DMS153 (cell line): ENCODE data around the gene MAN1A1.

Experiments
- DNase-seq: peaks from one replicate; lab custom pipeline; 2025; lab: John Stamatoyannopoulos, UW

MAN1A1 gene

DNA sequence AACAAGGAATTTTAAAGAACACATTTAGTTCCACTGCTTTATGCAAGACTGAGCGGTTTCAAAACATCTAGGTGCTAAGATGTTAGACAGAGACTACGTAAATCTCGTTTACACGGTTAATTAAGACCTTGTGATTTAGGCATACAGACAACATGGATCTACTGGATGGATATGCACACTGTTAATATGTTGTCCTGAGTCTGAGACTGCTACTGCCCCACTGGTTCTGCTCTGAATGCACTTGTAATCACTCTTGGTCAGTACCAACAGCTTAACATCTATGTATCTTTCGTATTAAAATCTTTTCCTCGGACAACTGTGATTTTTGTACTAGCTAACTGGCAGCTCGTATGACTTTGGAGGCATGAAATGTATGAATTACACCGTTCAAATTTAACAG lies 3.1 kb downstream of the MAN1A1 start:
- no peak for DNase-seq

DNA sequence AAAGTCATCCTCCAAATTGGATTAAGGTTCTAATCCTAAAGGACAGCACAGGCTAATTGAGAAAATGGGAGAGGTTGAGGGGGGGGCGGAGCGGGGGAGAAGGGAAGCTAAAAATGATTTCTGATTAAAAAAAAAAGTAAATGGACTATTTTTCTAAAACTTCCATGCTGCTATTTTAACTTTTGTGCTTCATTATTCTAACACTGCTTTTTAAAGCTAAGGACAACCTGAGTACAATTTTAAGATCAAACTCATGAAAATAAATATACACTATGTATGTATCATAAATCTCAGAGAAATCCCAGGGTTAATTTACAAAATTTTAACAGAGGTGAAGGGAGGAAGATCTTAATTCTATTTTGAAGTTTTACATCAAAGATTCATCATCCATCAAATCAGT lies 4.4 kb downstream of the MAN1A1 start:
- no peak for DNase-seq

DNA sequence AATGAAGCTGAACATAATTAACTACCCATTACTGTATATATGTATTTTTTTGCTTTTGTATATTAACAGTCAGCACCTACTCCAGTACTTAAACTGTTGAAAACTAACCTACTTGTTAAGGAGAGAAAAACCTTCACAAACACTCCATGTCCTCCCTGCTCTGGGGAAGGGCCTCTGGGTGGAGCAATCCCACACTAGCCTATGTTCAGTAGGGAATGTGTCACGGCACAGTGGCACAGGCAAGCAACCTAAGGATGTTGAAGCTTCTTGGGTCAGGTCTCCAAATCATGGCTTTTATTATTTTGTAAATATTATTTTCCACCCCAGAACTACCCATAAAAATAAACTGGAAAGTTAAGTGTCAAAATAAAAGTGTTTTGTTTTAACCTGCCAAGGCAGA lies 5.3 kb downstream of the MAN1A1 start:
- no peak for DNase-seq

DNA sequence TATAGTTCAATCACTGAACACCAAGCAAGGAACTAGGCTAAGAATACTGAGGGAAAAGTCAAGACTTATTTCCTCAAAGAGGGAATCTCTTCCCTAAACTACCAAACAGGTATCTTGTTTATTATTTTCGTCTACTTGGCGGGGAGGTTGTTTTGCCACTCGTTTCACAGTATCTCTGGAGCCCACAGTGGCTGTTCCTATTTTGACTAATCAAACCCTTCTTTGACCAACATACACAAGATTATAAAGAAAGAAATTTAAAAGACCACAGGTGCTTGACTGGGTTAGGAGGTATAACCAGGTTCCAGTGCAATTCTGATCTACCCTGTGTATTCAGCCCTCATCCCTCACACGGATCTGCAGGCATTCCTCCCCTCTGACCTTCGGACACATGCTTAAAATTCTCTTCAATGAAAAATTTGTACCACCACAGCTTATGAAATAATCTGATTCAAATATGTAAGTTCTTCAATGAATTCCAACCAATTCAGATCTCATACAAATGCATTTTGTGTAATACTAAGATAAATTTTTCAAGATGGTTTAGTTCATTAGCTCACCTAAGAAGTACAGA lies 5.9 kb downstream of the MAN1A1 start:
- no peak for DNase-seq

DNA sequence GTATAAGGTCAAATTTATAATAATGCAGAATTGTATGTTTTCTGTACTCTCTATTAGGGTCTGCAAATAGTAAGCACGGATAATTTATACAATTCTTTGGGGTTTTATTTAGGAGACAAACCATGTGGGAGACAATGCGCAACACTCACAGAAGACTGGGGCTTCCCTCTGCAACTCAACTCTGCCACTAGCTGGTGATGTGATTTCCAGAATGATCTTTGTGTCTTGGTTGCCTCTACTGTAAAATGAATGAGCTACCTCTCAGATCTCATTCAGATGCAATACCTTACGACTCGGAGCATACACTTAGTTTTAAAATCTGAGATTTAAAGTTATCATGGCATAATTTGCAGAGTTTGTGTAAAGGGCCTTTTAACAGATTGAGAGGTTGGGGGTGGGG lies 6.4 kb downstream of the MAN1A1 start:
- no peak for DNase-seq

DNA sequence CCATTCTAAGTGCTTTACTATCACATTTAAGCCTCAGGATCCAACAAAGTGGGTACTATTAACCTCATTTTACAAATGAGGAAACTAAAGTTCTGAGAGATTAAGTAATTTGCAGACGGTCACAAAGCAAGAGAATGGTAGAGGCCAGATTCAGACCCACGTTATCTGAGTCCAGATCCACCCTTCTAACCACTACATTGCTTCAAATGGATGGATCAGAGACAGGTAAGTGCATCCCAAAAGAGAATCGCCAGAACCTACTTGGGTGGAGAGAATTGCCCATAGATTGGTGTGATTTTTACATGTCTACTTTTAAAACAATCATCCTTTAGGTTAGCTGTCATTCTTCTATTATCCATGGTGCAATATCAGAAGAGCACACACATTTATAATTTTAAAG lies 7.1 kb downstream of the MAN1A1 start:
- no peak for DNase-seq

DNA sequence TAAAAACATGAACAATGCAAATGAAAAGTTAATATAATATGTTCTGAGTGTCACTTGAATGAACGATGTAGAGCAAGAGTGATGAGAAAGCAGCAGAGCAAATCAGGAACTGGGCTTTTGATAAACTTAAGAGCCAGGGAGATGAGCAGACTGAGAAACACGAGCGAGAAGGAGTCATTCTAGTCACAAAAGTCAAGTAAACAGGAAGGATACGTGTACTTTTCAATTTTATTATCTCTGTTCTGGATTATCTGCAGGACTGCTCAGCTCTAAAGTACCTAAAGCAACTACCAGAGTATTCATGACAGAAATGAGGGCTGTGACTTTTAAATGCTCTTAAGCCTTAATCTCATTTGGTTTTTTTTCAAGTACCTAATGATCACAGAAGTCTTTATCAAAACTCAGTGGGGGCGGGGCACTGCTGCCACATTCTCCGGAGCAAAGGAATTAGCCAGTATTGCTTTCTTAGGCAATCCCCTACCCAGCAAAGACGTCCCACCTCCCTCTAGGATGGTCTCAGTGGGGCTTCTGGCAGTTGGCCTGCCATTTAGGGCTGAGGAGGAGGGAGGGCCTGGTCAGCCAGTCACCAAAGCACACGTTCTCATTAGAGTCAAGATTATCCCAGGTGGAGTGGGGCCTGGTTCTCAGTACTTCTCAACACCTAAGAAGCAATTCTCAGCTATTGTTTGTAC lies 8.6 kb downstream of the MAN1A1 start:
- DNase-seq: no peak

DNA sequence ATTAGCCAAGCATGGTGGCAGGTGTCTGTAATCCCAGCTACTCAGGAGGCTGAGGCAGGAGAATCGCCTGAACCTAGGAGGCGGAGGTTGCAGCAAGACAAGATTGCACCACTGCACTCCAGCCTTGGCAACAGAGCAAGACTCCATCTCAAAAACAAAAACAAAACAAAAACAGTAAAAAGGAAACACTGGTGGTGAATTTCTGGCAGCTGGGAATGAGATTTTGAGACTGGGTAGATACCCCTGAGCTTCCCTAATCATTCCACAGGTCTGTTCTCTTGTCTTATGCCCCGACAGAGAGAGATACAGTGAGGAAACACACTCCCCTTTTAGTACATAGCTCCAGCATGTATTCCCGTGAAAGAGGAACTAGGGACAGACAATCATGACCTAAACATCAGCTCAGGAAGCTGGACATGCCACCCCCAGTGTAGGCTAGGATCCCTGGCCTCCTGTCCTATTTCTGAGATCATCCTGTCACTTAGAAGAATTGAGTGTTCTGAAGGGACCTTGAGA lies 9.6 kb downstream of the MAN1A1 start:
- no peak for DNase-seq

DNA sequence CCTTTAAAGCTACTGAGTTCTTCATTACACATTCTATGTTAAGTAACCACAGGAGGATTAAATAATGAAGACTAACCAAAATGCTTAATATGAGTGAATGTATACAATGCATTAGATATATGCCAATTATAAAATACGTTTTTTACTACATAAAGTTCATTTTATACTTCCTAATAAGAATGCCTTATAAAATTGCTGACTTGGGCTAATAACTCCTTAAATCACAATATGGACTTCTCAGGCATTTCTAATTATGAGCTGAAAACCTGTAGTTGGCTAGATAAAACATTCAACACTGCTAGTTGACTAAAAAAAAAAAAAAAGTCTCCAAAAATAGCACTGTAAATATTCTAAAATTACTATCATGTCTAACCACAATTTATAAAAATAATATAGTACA lies 11.8 kb downstream of the MAN1A1 start:
- DNase-seq: no peak

DNA sequence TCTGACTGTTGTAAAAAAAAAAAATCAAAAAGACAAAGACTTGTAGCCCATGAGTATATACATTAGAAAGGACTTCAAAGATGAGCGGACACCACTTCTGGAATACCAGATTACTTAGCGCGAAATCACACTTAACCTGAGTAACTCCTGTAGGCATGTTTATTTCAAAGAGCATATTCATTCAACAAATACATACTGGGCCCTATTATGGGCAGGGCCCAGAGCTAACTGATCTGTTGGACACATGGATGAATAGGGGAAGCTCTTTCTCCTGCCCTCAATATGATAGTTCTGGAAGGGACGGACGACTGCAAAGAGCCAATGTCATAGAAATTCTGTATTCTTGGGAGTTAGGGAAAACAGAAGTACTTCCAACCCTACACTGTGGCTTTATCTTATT lies 12.3 kb downstream of the MAN1A1 start:
- DNase-seq: no peak

DNA sequence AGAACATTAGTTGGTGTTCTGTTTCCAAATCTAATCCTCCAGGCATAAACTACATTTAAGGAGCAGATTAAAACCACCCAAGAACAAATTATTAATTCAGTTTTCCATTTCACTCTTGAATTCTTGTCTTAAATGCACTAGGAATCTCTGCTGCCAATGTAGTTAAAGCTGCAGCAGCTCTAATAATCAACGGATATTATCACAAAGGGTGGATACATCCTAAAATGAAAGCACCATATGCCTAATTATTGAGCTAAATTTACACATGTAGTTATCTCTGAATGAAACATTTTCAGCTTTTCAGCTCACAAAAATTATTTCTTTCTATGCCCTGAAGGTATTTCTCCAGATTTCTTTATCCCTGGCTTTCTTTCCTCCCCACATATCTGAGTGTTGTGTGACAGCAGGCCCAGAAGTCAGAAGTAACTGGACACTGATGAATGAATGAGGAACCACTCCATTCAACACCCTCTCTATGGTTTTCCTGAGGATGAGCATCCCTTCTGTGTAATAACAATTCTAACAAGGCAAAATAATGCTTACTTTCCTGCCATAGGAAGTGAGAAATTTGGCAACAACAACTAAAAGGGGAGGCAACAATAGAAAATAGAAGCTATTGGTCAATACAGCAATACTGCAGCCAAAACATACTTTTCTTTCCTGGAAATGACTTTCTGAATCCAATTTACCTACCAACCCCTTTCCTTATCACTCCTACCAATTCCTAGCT lies 14.9 kb downstream of the MAN1A1 start:
- no peak for DNase-seq

DNA sequence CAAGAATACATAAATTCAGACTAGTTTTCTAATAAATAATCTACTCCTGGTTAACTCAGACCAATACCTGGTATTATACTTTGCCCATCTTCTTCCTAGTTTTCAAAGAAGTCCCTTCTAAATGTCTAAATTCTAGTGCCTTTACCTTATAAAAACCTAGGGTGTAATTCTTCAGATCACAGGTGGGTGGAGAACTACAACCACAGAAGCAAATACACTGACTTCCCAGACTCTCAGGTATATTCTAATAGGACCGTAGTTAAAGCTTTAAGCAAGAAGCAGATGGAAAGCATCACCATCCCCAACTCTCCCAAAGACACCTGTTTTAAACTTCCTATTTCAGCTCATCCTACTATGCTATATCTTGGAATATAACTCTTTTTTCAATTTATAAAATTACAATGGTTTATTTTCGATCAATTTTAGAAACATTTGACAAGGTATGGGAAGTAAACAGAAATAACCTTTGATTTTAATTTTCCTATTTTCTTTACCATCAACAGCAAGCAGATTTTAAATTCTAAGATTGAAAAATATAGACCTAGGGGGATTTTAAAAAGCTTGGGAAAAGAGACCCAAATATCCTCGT lies 15.8 kb downstream of the MAN1A1 start:
- peak; percentile 23 for DNase-seq

DNA sequence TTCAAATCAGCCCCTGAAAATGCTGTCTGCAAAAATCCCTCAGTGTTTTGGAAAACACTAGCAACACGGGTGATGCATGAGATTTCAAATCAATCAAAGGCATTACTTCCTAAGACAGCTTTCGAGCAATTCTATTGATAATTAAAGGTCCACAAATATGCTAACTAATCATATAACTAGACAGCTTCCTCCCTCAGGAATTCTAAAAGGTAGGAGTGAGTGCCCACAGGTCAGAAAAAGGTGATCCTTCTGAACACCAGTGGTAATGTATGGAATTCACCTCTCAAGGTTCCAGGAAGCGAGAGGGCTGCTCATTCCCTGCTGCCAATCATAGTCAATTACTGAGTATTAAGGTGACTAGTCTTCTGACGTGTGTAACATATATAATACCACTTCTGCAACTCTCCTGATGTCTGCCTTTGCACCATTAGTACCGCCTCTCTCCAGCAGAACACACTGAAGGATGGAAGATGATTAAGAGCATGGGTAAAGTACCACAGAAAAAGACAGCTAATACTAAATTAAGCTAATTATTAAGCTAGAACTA lies 16.4 kb downstream of the MAN1A1 start:
- DNase-seq: no peak

DNA sequence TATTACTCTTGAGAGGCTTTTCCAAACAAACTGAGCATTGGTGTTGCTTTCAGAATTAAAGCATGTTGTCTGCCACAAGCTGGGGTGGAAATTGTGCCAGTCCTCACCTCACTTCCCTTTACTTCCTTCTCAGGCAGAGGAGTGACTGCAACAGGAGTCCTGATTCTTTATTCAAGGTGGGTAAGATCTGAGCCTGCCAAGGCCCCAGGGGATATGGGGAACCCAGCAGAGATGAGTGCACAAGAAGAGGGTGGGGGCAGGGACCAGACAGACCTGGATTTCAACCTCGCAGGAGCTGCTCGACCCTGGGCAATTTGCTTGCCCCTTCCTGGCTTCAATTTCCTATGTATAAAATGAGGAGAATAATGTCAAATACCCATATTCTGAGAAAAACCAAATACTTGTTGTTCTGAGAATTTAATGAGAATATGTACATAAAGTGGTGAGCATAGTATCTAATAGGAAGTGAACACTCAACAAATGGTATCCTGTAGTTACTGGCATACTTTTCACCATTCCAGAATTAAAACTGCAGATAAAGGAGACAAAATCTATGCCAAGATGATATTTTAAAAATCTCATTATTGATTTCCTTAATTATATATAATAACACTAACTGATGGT lies 17.8 kb downstream of the MAN1A1 start:
- DNase-seq: no peak

DNA sequence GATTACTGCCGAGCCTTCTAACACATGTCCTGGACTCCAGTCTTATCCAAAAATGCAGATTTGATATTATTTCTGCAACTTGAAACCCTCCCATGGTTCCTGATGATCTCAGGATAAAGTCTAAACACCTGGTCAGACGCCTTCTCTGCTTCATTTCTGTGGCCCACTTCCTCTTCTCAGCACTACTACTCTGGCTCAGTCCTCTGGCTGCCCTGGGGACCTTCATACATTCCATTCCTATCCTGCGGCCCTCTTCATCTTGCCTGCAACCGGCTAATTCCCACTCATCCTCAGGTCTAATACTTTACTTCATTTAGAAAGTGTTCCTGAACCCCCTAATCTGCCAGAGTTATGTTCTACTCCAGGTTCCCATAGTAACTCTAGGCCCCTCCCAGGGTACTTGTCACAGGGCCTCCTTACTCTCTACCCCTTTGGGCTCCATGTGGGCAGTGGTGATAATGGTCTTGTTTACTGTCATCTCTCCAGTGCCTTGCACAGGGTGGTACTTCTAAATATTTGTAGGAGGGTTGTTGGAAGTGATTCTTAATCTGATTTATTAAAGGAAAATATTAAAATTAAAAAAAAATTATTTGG lies 18.9 kb downstream of the MAN1A1 start:
- DNase-seq: no peak

DNA sequence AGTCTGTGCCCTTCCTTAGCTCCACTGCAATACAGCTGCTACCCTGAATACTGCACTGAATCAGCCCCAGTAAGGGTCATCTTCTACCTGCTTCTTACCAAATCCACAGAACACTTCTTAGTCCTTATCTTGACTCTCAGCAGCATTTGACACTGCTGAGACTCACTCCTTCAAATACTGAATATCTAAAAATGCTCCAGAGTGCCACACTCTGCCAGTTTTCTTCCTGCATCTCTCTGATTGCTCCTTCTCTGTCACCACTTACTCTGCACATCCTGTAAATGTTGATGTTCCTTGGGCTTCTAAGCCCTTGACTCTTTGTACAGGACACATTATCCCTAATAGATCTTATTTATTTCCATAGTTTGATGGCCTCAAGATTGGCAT lies 19.8 kb downstream of the MAN1A1 start:
- no peak for DNase-seq

DNA sequence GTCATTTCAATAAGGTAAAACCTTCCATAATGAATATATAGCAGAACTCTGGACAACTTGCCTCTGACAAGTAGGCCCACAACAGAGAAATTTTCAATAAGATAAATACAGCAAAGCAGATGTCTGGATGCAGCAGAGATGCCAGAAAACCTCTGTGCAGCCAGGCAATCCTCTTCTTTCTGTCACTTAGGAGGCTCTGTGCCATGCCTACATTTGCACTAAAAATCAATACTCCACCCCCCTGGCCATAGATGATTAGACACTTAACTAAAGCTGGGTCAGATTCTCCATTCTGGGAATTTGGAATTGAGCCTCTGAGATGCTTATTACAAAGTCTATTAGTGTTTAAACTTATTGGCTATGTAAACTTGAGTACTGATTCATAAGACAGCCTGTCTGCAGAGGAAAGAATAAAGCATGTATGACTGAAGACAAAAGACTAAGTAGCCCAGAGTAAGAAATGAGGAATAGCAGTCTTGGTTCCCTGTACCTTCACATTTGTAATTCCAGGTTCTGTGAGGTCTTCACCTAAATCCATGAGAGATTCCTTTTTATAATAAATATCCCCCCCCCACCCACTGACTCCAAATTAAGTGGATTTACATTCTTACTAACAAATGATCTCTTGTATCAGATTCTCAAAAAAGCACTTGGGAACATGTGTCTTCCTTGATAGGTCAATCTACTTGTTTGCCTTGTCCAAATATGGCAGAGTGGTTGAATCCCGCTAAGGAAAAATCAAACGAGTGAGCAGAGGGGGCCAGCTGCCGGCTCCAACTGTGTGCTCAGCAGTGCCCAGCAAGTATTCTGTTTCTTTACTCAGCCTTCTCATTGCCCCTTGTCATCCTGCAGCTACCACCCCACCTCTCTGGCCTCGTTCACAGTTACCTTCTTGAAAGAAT lies 20.4 kb downstream of the MAN1A1 start:
- no peak for DNase-seq

DNA sequence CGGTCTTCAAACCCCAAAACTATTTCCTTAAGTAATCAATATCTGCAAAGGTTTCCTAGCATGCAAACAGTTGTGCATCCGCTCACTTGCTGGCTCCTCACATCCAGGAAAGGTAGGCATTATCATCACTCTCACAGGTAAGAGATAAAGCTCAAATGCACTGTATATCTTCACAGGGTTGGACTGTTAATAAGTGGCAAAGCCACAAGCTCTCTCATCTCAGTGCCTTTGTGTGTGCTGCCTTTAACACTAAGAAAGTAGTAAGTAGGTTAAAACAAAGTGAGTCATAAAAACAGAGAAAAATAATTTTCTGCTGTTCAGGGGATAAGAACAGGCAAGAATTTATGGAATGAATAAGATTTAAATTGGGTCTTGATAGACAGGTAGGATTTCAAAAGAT lies 21.3 kb downstream of the MAN1A1 start:
- no peak for DNase-seq

DNA sequence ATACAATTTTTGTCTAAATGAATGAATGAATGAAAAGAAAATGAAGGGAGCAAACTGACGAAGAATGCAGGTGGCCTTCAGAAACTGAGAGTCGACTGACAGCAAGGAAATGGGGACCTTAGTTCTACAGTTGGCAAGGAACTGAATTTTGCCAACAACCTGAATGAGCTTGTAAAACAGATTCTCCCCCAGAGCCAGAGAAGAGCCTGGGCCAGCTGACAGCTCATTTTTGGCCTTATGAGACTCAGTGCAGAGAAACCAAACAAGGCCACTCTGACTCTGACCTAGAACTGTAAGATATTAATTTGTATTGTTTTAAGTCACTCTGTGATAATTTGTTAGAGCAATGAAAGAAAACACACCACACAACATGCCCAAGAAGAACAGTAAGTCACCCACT lies 21.8 kb downstream of the MAN1A1 start:
- DNase-seq: no peak

DNA sequence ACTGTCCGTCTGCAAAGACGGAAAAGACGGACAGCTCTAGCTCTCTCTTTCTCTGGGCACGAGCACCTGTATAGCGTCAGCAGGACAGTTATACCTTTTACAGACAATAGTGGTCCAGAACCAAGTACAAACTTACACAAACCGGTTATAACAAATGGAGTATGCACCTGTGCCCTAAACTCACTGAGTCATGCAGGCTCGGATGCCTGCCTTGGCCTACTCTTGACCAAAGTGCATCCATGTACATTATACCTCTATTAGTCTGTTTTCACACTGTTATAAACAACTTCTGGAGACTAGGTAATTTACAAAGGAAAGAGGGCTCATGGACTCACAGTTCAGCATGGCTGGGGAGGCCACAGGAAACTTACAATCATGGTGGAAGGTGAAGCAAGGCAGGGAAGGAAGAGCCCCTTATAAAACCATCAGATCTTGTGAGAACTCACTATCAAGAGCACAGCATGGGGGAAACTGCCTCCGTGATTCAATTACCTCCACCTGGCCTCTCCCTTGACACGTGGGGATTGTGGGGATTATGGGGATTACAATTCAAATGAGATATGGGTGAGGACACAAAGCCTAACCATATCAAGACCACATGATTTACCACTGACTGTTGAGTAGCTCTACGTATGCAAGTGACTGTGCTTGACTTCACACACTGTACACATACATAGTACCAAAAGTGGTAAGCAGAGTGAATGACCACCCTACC lies 23.1 kb downstream of the MAN1A1 start:
- DNase-seq: no peak
